ENCODE data around the gene OR52N5. TPM values are rescaled to one million over a fixed set of nuclear protein-coding genes. Genes with fewer than 3 reads are reported as not detected.

The OR52N5 gene
- total RNA-seq, 1 experiment from 2014 or later: not detected

GRCh38 chr11:5809905-5810795, 27.0 kb upstream of the OR52N5 start:
- POLR2A ChIA-PET: interaction anchor here (0.6 kb wide), 2 partner anchors 324 to 1202 kb away, joined by 3 read pairs; partner anchors contain the start of gene TRIM68

DNA sequence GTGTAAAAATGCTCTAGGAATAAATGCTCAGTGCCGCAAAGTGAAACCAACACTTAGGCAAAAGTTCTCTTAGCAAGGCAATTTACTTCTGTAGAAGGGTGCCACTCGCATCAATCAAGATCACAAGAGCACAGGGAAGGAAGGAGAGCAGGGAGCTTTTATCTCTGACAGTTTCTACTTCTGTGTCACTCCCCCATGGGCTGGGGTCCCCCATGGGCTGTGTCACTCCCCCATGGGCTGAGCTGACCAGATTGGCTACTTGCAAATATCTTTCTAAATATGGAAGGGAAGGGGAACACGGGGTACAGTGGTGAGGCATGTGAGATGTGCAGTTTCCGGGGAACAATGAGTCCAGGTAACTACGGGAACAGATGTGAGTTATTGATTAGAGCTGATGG, 26.0 kb upstream of the OR52N5 start:
- Mint-ChIP-seq H3K27me3 (ENCODE audit: low read depth) (no peaks in the 10 kb centered on the region; the same call in 1 of the 2 replicates), H3K9me3 (peaks cover 6% of the 10 kb centered on the region), H3K27ac (no peak overlapping the region), H3K36me3 (0 out of 2 replicates have a peak, but pooled peaks cover 5% of the 10 kb centered on the region), H3K4me3 (peak overlapping the region; percentile 85), H3K4me1 (peaks cover 40% of the 10 kb centered on the region)
- CTCF ChIA-PET: interaction anchor here (1.0 to 1.8 kb wide), 4 partner anchors 82 to 554 kb away, joined by 3 to 7 read pairs (median 5); partner anchors contain the start of gene TRIM5
- DNase-seq (ENCODE audit: low spot score) (no peak), ATAC-seq (no peak)
- POLR2A ChIA-PET: interaction anchor here (0.6 kb wide), 1 partner anchor 1201 kb away, joined by 3 read pairs; the partner anchor contains the start of gene TRIM68
- no peak for TF ChIP-seq ZBTB21 (CRISPR knock-in tag; IDR thresholded peaks at IDR 0.05; ENCODE audit: borderline replicate concordance)
- TF ChIP-seq, protein P1, sequence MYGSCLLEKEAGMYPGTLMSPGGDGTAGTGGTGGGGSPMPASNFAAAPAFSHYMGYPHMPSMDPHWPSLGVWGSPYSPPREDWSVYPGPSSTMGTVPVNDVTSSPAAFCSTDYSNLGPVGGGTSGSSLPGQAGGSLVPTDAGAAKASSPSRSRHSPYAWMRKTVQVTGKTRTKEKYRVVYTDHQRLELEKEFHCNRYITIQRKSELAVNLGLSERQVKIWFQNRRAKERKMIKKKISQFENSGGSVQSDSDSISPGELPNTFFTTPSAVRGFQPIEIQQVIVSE (CRISPR knock-in tag; IDR thresholded peaks at IDR 0.05; ENCODE audit: borderline replicate concordance): no peak
- no peak for TF ChIP-seq TEAD1 (CRISPR knock-in tag; IDR thresholded peaks at IDR 0.05)
- no peak for TF ChIP-seq KAT7 (CRISPR knock-in tag; IDR thresholded peaks at IDR 0.05; ENCODE audit: borderline replicate concordance)

More at GRCh38 chr11:5809905-5810795, 27.0 kb upstream of the OR52N5 start:
- DNase-seq (ENCODE audit: low spot score) (no peak), ATAC-seq (no peak)
- no peak overlapping the region; the same call in 1 of the 2 replicates for H3K27ac Mint-ChIP-seq
- CTCF ChIA-PET: interaction anchor here (1.0 to 1.8 kb wide), 4 partner anchors 81 to 553 kb away, joined by 3 to 7 read pairs (median 5); partner anchors contain the start of gene TRIM5
- peaks cover 40% of the 10 kb centered on the region for H3K4me1 Mint-ChIP-seq
- H3K36me3 Mint-ChIP-seq: no peaks in the 10 kb centered on the region
- no peak for TF ChIP-seq NFYB (CRISPR knock-in tag; conservative IDR thresholded peaks at IDR 0.05; ENCODE audit: low read depth)
- no peak for TF ChIP-seq ZNF532 (CRISPR knock-in tag; IDR thresholded peaks at IDR 0.05; ENCODE audit: borderline replicate concordance)
- H3K27me3 Mint-ChIP-seq (ENCODE audit: low read depth): no peaks in the 10 kb centered on the region; the same call in 1 of the 2 replicates
- no peaks in the 10 kb centered on the region for H3K9me3 Mint-ChIP-seq
- H3K4me3 Mint-ChIP-seq: no peak overlapping the region

- ChIA-PET CTCF (interaction anchor here (1.0 to 1.2 kb wide), 2 partner anchors 124 to 554 kb away, joined by 3 to 5 read pairs; partner anchors contain the start of gene TRIM5), POLR2A (no interaction called here)
- Mint-ChIP-seq H3K4me1 (peaks cover 35% of the 10 kb centered on the region), H3K4me3 (peak within 1 kb of the TSS; percentile 85), H3K9me3 (peaks cover 11% of the 10 kb centered on the region), H3K27ac (no peak within 1 kb of the TSS), H3K36me3 (peaks cover 6% of the 10 kb centered on the region; the same call in 1 of the 2 replicates), H3K27me3 (ENCODE audit: low read depth) (no peaks in the 10 kb centered on the region; the same call in 1 of the 2 replicates)
- ATAC-seq (peak; percentile 84), DNase-seq (ENCODE audit: low spot score) (peak; percentile 80)
- TF ChIP-seq TP53 (CRISPR knock-in tag; IDR thresholded peaks at IDR 0.05): no peak
- TF ChIP-seq, protein P2, sequence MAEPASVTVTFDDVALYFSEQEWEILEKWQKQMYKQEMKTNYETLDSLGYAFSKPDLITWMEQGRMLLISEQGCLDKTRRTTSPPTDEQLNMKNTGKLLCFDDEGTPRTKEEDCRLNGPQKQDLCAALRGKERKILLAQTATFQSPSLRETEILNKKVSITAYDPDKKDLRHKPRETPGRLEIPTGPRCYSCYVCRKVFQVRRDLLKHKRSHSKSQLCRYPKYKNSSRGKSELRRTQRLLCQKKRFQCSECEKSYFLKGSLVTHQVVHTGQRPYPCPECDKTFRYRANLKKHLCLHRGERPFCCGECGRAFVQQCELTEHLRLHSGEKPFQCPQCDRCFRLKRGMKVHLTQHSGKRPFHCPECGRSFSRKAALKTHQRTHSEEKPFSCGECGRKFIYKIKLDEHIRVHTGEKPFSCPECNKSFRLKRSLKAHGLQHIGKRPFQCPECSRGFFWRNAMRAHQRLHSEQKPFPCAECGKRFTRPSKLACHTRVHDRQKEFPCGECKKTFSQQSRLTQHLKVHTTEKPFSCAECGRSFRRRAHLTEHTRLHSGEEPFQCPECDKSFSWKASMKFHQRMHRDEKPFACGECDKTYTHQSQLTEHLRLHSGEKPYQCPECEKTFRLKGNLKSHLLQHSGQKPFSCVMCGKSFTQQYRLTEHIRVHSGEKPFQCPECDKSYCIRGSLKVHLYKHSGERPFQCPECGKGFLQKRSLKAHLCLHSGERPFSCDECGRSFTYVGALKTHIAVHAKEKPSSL (CRISPR knock-in tag; conservative IDR thresholded peaks at IDR 0.05): no peak
- TF ChIP-seq HMGA2 (CRISPR knock-in tag; IDR thresholded peaks at IDR 0.05): no peak
- TF ChIP-seq PRDM15 (CRISPR knock-in tag; IDR thresholded peaks at IDR 0.05): no peak
- TF ChIP-seq, protein P3, sequence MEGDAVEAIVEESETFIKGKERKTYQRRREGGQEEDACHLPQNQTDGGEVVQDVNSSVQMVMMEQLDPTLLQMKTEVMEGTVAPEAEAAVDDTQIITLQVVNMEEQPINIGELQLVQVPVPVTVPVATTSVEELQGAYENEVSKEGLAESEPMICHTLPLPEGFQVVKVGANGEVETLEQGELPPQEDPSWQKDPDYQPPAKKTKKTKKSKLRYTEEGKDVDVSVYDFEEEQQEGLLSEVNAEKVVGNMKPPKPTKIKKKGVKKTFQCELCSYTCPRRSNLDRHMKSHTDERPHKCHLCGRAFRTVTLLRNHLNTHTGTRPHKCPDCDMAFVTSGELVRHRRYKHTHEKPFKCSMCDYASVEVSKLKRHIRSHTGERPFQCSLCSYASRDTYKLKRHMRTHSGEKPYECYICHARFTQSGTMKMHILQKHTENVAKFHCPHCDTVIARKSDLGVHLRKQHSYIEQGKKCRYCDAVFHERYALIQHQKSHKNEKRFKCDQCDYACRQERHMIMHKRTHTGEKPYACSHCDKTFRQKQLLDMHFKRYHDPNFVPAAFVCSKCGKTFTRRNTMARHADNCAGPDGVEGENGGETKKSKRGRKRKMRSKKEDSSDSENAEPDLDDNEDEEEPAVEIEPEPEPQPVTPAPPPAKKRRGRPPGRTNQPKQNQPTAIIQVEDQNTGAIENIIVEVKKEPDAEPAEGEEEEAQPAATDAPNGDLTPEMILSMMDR (IDR thresholded peaks at IDR 0.05): peak; percentile 70
- no peak for TF ChIP-seq PRRX2 (CRISPR knock-in tag; IDR thresholded peaks at IDR 0.05)
These were observed 25.5 kb upstream of the OR52N5 start, which contains the start of gene OR52N2 for GRCh38 chr11:5808500-5809121. Gene OR52N2, plus strand, starts transcription at chr11:5808924. Its CDS starts 11,412 bp downstream, at chr11:5820336.

Data from WTC11 (cell line).